Neural cell (in vitro differentiated cells): ENCODE results near the gene PDAP1. TPM values are rescaled to one million over a fixed set of nuclear protein-coding genes. Genes with fewer than 3 reads are reported as not detected.
A peak's percentile ranks its signal among the peaks of the same experiment; 100 is the strongest.
"Not testable (repeated sequence)": the region's sequence is repeated elsewhere in the genome, so short reads cannot be mapped to it uniquely, and the experiment has no call there.

Source experiments
- H2AFZ ChIP-seq: fragments of 200-600, 300-800 bp; sonication (generic), shearing (Covaris generic); 2 replicates; pipeline ENCODE4 v1.6.0; 2014; ENCODE audit warnings: low read depth, mild to moderate bottlenecking, antibody characterized with exemption, low read length, moderate library complexity
- H3F3A ChIP-seq: fragments of 200-600 bp; shearing (Covaris generic); 2 replicates; pipeline ENCODE4 v1.6.1; 2016; ENCODE audit warnings: mild to moderate bottlenecking, moderate library complexity, mixed read lengths, antibody characterized with exemption, low read length; ENCODE audit not compliant: insufficient read depth, poor library complexity, severe bottlenecking
- H3K27ac ChIP-seq: fragments of 200-600, 300-800 bp; sonication (generic), shearing (Covaris generic); 2 replicates; pipeline ENCODE4 v1.5.1; 2014; ENCODE audit warnings: mild to moderate bottlenecking, low read length, moderate library complexity
- H3K27me3 ChIP-seq: fragments of 300-800, 200-600 bp; sonication (generic), shearing (Covaris generic); 2 replicates; pipeline ENCODE4 v1.6.0; 2014; ENCODE audit warnings: mild to moderate bottlenecking, low read depth, low read length, moderate library complexity; ENCODE audit not compliant: insufficient read depth
- H3K36me3 ChIP-seq: fragments of 300-800, 200-600 bp; sonication (generic), shearing (Covaris generic); 2 replicates; pipeline ENCODE4 v1.5.1; 2014; ENCODE audit warnings: mild to moderate bottlenecking, antibody characterized with exemption, low read length, moderate library complexity; ENCODE audit not compliant: insufficient read depth
- H3K4me2 ChIP-seq: fragments of 300-800, 200-600 bp; sonication (generic), shearing (Covaris generic); 2 replicates; pipeline ENCODE4 v1.6.0; 2014; ENCODE audit warnings: mild to moderate bottlenecking, low read length
- H3K4me3 ChIP-seq: fragments of 300-800, 200-600 bp; sonication (generic), shearing (Covaris generic); 2 replicates; pipeline ENCODE4 v1.5.1; 2014; ENCODE audit warnings: mild to moderate bottlenecking, low read length, moderate library complexity
- H3K79me2 ChIP-seq: fragments of 200-600 bp; shearing (Covaris generic); replicated peaks from 2 replicates; pipeline ENCODE4 v1.6.0; 2014; ENCODE audit warnings: mild to moderate bottlenecking, low read length, moderate library complexity; ENCODE audit not compliant: insufficient read depth
- H3K9ac ChIP-seq: fragments of 300-800, 200-600 bp; sonication (generic), shearing (Covaris generic); 2 replicates; pipeline ENCODE4 v1.6.1; 2016; ENCODE audit warnings: mild to moderate bottlenecking, low read length, mixed read lengths
- H3K9me2 ChIP-seq: fragments of 200-600 bp; shearing (Covaris generic); 2 replicates; pipeline ENCODE4 v1.6.1; 2016; ENCODE audit warnings: mild to moderate bottlenecking, low read length, mixed read lengths; ENCODE audit not compliant: insufficient read depth
- H3K9me3 ChIP-seq: fragments of 200-600, 300-800 bp; sonication (generic), shearing (Covaris generic); 2 replicates; pipeline ENCODE4 v1.6.1; 2016; ENCODE audit warnings: mild to moderate bottlenecking, mixed run types, low read length, moderate library complexity, mixed read lengths
- H4K20me1 ChIP-seq: fragments of 200-600 bp; shearing (Covaris generic); 2 replicates; pipeline ENCODE4 v1.6.1; 2016; ENCODE audit warnings: mild to moderate bottlenecking, mixed run types; ENCODE audit not compliant: insufficient read depth
- EP300 ChIP-seq: fragments of 450-650 bp; conservative IDR thresholded peaks from 2 replicates; pipeline ENCODE4 v1.6.1; 2014; ENCODE audit warnings: antibody characterized with exemption, mild to moderate bottlenecking, moderate library complexity; ENCODE audit not compliant: poor library complexity, severe bottlenecking
- EZH2 ChIP-seq: fragments of 200-600, 300-800 bp; shearing (Covaris generic), sonication (generic); IDR thresholded peaks from 2 replicates; pipeline ENCODE4 v1.6.1; 2014; ENCODE audit warnings: antibody characterized with exemption, low read length, borderline replicate concordance, mild to moderate bottlenecking; ENCODE audit not compliant: insufficient read depth, poor library complexity, severe bottlenecking
- MXI1 ChIP-seq: fragments of 450-650 bp; conservative IDR thresholded peaks from 2 replicates; pipeline ENCODE4 v1.6.1; 2014; ENCODE audit warnings: antibody characterized with exemption, mild to moderate bottlenecking; ENCODE audit not compliant: poor library complexity, severe bottlenecking
- POLR2AphosphoS5 ChIP-seq: IDR thresholded peaks from 2 replicates; pipeline ENCODE4 v1.6.1; 2012
- RAD21 ChIP-seq: fragments of 450-650 bp; conservative IDR thresholded peaks from 2 replicates; pipeline ENCODE4 v1.6.1; 2014; ENCODE audit warnings: antibody characterized with exemption, mild to moderate bottlenecking, moderate library complexity
- REST ChIP-seq: IDR thresholded peaks from 2 replicates; pipeline ENCODE4 v1.6.1; 2012; ENCODE audit warnings: borderline replicate concordance
- SMC3 ChIP-seq: fragments of 450-650 bp; conservative IDR thresholded peaks from 2 replicates; pipeline ENCODE4 v1.6.1; 2014; ENCODE audit warnings: antibody characterized with exemption, mild to moderate bottlenecking, moderate library complexity; ENCODE audit not compliant: poor library complexity
- TAF1 ChIP-seq: IDR thresholded peaks from 2 replicates; pipeline ENCODE4 v1.6.1; 2012; ENCODE audit warnings: low read depth
- polyA plus RNA-seq: library from polyadenylated mRNA; depleted of rRNA; stranded (reverse); fragments of >200 nt; gene quantifications from 2 replicates; pipeline ENCODE4 v1.2.3, GENCODE V29; 2014
- TF ChIP-seq, protein P1 (sequence below): fragments of 450-650 bp; IDR thresholded peaks from 2 replicates; pipeline ENCODE4 v1.5.1; 2014; ENCODE audit warnings: antibody characterized with exemption, mild to moderate bottlenecking, moderate library complexity; ENCODE audit not compliant: poor library complexity, severe bottlenecking

Gene PDAP1
- polyA plus RNA-seq, 1 donor from 2014 or later, result 185 TPM

DNA sequence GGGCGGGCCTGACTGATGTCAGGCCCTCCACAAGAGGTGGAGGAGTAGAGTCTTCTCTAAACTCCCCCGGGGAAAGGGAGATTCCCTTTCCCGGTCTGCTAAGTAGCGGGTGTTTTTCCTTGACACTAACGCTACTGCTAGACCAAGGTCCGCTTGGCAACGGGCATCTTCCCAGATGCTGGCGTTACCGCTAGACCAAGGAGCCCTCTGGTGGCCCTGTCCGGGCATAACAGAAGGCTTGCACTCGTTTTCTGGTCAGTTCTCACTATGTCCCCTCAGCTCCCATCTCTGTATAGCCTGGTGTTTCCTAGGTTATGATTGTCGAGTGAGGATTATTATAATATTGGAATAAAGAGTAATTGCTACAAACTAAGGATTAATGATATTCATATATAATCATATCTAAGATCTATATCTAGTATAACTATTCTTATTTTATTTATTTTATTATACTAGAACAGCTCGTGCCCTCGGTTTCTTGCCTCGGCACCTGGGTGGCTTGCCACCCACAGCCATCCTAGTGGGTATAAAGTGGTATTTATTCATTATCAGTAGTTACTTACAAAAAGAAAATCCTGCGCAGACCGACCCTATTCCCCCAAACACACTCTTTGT, 7.2 kb upstream of the PDAP1 start:
- H3F3A ChIP-seq, H3K27me3 ChIP-seq, H3K9me3 ChIP-seq, H4K20me1 ChIP-seq, H3K4me2 ChIP-seq, H2AFZ ChIP-seq, H3K27ac ChIP-seq, H3K36me3 ChIP-seq, H3K9ac ChIP-seq, H3K9me2 ChIP-seq, H3K4me3 ChIP-seq: not testable (repeated sequence)
- peaks cover 12% of the 10 kb centered on the region for H3K79me2 ChIP-seq
- TF ChIP-seq SMC3, result peak; percentile 44
- TF ChIP-seq, protein P1, sequence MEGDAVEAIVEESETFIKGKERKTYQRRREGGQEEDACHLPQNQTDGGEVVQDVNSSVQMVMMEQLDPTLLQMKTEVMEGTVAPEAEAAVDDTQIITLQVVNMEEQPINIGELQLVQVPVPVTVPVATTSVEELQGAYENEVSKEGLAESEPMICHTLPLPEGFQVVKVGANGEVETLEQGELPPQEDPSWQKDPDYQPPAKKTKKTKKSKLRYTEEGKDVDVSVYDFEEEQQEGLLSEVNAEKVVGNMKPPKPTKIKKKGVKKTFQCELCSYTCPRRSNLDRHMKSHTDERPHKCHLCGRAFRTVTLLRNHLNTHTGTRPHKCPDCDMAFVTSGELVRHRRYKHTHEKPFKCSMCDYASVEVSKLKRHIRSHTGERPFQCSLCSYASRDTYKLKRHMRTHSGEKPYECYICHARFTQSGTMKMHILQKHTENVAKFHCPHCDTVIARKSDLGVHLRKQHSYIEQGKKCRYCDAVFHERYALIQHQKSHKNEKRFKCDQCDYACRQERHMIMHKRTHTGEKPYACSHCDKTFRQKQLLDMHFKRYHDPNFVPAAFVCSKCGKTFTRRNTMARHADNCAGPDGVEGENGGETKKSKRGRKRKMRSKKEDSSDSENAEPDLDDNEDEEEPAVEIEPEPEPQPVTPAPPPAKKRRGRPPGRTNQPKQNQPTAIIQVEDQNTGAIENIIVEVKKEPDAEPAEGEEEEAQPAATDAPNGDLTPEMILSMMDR, result peak; percentile 38

GRCh38 chr7:99410635-99411034, 2.2 kb upstream of the PDAP1 start:
- no peaks in the 10 kb centered on the region for H4K20me1 ChIP-seq

GRCh38 chr7:99409806-99410205, 1.4 kb upstream of the PDAP1 start:
- Histone ChIP-seq H2AFZ (no peak overlapping the region), H3K36me3 (no peaks in the 10 kb centered on the region), H3K4me2 (peak overlapping the region; percentile 88), H3F3A (peaks cover 3% of the 10 kb centered on the region), H3K9me3 (no peaks in the 10 kb centered on the region), H3K79me2 (peaks cover 56% of the 10 kb centered on the region), H3K9ac (peak overlapping the region; percentile 94), H3K9me2 (no peaks in the 10 kb centered on the region), H3K27ac (peak overlapping the region; percentile 97), H4K20me1 (no peaks in the 10 kb centered on the region), H3K4me3 (peak overlapping the region; percentile 93), H3K27me3 (no peaks in the 10 kb centered on the region)
- TF ChIP-seq SMC3 (no peak), EP300 (no peak), REST (no peak), POLR2AphosphoS5 (no peak), TAF1 (no peak), RAD21 (no peak), EZH2 (no peak), MXI1 (no peak)
- TF ChIP-seq, protein P1, result no peak

More at GRCh38 chr7:99410635-99411034, 2.2 kb upstream of the PDAP1 start:
- no peak for TF ChIP-seq EP300
- no peak for TF ChIP-seq EZH2
- Histone ChIP-seq H3K36me3 (no peaks in the 10 kb centered on the region), H3K27me3 (no peaks in the 10 kb centered on the region), H3F3A (peaks cover 3% of the 10 kb centered on the region), H3K4me2 (no peak overlapping the region), H3K9ac (no peak overlapping the region), H3K79me2 (peaks cover 54% of the 10 kb centered on the region), H2AFZ (no peak overlapping the region), H3K4me3 (peak overlapping the region; percentile 93), H3K9me2 (no peaks in the 10 kb centered on the region), H3K27ac (no peak overlapping the region), H3K9me3 (no peaks in the 10 kb centered on the region)
